ENCODE measurements around the gene JMY. TPM values are rescaled to one million over a fixed set of nuclear protein-coding genes. Genes with fewer than 3 reads are reported as not detected.

Gene JMY
- total and polyA plus RNA-seq, 2 donors (not counting 3 experiments of a cell fraction or from before 2014, with no cell fraction given) = 1.5 to 6.5 TPM

DNA sequence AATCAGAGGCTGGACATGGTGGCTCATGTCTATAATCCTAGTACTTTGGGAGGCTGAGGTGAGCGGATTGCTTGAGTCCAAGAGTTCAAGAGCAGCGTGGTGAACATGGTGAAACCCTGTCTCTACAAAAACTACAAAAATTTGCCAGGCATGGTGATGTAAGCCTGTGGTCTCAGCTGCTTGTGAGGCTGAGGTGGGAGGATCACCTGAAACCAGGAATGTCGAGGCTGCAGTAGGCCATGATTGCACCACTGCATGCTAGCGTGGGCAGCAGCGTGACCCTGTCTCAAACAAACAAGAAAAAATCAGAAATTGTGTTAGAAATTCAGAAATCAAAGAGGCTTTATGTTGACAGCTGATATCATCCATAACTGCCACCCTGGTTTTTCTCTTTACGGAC lies 21.4 kb downstream of the JMY start:
- H4K20me1 ChIP-seq (replicated peaks; ENCODE audit: control insufficient read depth, extremely low read depth, insufficient read depth, low read length) = no peaks in the 10 kb centered on the region
- H3K27me3 ChIP-seq (ENCODE audit: control insufficient read depth in 2 of 2, insufficient read depth in 2 of 2, low read length in 2 of 2) = no peaks in the 10 kb centered on the region
- no peaks in the 10 kb centered on the region for H3K9me3 ChIP-seq (replicated peaks; ENCODE audit: control insufficient read depth, insufficient read depth, low read length)
- H3K27ac ChIP-seq (ENCODE audit: insufficient read depth, low read depth, low read length) = no peak overlapping the region
- no peak for FAIRE-seq
- dilution Hi-C loops (cut with MboI; ENCODE audit: extremely low pct_ligation_motif_present, low sequenced_read_pairs) = no loop called here
- no peaks in the 10 kb centered on the region for H3K4me1 ChIP-seq (ENCODE audit: control insufficient read depth, extremely low read depth, insufficient read depth, low read length)
- TF ChIP-seq EZH2 (IDR thresholded peaks at IDR 0.05; ENCODE audit: borderline replicate concordance, low read depth, low read length, severe bottlenecking) = no peak
- TF ChIP-seq MYC (IDR thresholded peaks at IDR 0.05; ENCODE audit: low read depth, low read length) = no peak
- no peak overlapping the region for H3K4me3 ChIP-seq (replicated peaks in 1 of 3; ENCODE audit: insufficient read depth in 1 of 3, low read depth in 1 of 3, low read length in 3 of 3)
- CTCF ChIA-PET = interaction anchor here (1.2 to 1.7 kb wide), 4 partner anchors 11 to 232 kb away, joined by 3 to 10 read pairs (median 4); no protein-coding TSS in a partner anchor
- H3K9me1 ChIP-seq (replicated peaks; ENCODE audit: control insufficient read depth, extremely low read depth, insufficient read depth, low read length) = no peaks in the 10 kb centered on the region
- no peaks in the 10 kb centered on the region for H3K36me3 ChIP-seq (ENCODE audit: control insufficient read depth in 2 of 2, extremely low read depth in 1 of 2, insufficient read depth in 2 of 2, low read length in 2 of 2)
- no peak overlapping the region for H2AFZ ChIP-seq (ENCODE audit: low read depth, low read length)
- no peak overlapping the region for H3K4me2 ChIP-seq (ENCODE audit: insufficient read depth, low read length)
- no peak overlapping the region for H3K9ac ChIP-seq (replicated peaks; ENCODE audit: extremely low read depth, insufficient read depth, low read length)
- intact Hi-C loops (cut with micrococcal nuclease) = loop anchor here (5.0 kb wide), 2 partner anchors 235 to 600 kb away; no protein-coding TSS in a partner anchor
- H3K79me2 ChIP-seq (ENCODE audit: control insufficient read depth, insufficient read depth, low read length) = no peaks in the 10 kb centered on the region
- no TSS peak for BruUV-seq (replicated peaks)
- POLR2A ChIA-PET = no interaction called here
- no peak for DNase-seq (ENCODE audit: low read depth, low spot score)

DNA sequence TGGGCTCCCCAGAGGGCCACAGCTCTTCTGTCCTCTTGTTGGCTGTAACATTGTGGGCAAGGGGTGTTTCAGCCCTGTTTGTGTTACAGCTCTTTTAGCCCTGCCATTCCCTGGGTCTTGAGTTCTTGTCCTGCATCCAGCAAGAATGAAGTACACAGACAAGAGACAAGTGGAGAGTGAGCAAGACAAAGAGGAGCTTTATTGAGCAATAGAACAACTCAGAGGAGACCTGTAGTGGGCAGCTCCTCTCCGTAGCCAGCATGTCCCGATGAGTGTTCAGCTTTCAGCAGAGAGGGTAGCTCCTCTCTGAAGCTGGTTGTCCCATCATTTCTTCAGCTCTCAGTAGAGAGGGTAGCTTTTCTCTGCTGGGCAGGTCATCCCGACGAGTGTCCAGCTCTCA lies 22.9 kb downstream of the JMY start:
- no peaks in the 10 kb centered on the region for H3K36me3 ChIP-seq (ENCODE audit: control insufficient read depth in 2 of 2, extremely low read depth in 1 of 2, insufficient read depth in 2 of 2, low read length in 2 of 2)
- H3K4me1 ChIP-seq (ENCODE audit: control insufficient read depth, extremely low read depth, insufficient read depth, low read length) = no peaks in the 10 kb centered on the region
- H2AFZ ChIP-seq (ENCODE audit: low read depth, low read length) = no peak overlapping the region
- no peaks in the 10 kb centered on the region for H3K79me2 ChIP-seq (ENCODE audit: control insufficient read depth, insufficient read depth, low read length)
- TF ChIP-seq, protein P1, sequence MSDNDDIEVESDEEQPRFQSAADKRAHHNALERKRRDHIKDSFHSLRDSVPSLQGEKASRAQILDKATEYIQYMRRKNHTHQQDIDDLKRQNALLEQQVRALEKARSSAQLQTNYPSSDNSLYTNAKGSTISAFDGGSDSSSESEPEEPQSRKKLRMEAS (IDR thresholded peaks at IDR 0.05; ENCODE audit: insufficient read depth, insufficient read length) = no peak
- no peak for TF ChIP-seq FOS (IDR thresholded peaks at IDR 0.05; ENCODE audit: borderline replicate concordance, insufficient read depth, low read length)
- no peak for TF ChIP-seq JUN (IDR thresholded peaks at IDR 0.05; ENCODE audit: borderline replicate concordance, insufficient read depth, insufficient read length, low read depth)
- TF ChIP-seq POLR2A (IDR thresholded peaks at IDR 0.05; ENCODE audit: low read depth, low read length) = no peak
- no peak for TF ChIP-seq EZH2 (IDR thresholded peaks at IDR 0.05; ENCODE audit: borderline replicate concordance, low read depth, low read length, severe bottlenecking)
- no peak for TF ChIP-seq POLR2AphosphoS5 (IDR thresholded peaks at IDR 0.05; ENCODE audit: insufficient read depth, low read depth, low read length)
- TF ChIP-seq MYC (IDR thresholded peaks at IDR 0.05; ENCODE audit: low read depth, low read length) = no peak
- TF ChIP-seq, protein P2, sequence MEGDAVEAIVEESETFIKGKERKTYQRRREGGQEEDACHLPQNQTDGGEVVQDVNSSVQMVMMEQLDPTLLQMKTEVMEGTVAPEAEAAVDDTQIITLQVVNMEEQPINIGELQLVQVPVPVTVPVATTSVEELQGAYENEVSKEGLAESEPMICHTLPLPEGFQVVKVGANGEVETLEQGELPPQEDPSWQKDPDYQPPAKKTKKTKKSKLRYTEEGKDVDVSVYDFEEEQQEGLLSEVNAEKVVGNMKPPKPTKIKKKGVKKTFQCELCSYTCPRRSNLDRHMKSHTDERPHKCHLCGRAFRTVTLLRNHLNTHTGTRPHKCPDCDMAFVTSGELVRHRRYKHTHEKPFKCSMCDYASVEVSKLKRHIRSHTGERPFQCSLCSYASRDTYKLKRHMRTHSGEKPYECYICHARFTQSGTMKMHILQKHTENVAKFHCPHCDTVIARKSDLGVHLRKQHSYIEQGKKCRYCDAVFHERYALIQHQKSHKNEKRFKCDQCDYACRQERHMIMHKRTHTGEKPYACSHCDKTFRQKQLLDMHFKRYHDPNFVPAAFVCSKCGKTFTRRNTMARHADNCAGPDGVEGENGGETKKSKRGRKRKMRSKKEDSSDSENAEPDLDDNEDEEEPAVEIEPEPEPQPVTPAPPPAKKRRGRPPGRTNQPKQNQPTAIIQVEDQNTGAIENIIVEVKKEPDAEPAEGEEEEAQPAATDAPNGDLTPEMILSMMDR (IDR thresholded peaks at IDR 0.05; ENCODE audit: extremely low read depth in 1 of 2, insufficient read depth in 1 of 2, low read depth in 1 of 2, low read length in 2 of 2) = no peak
- no peak for TF ChIP-seq GATA2 (IDR thresholded peaks at IDR 0.05; ENCODE audit: insufficient read depth, insufficient read length, low read depth, low read length)
- H3K9me3 ChIP-seq (replicated peaks; ENCODE audit: control insufficient read depth, insufficient read depth, low read length) = no peaks in the 10 kb centered on the region
- no peak overlapping the region for H3K4me3 ChIP-seq (replicated peaks in 1 of 3; ENCODE audit: insufficient read depth in 1 of 3, low read depth in 1 of 3, low read length in 3 of 3)
- dilution Hi-C loops (cut with MboI; ENCODE audit: extremely low pct_ligation_motif_present, low sequenced_read_pairs) = no loop called here
- no peaks in the 10 kb centered on the region for H3K9me1 ChIP-seq (replicated peaks; ENCODE audit: control insufficient read depth, extremely low read depth, insufficient read depth, low read length)
- H4K20me1 ChIP-seq (replicated peaks; ENCODE audit: control insufficient read depth, extremely low read depth, insufficient read depth, low read length) = no peaks in the 10 kb centered on the region
- FAIRE-seq (no peak), DNase-seq (ENCODE audit: low read depth, low spot score) (no peak)
- POLR2A ChIA-PET = no interaction called here
- no peaks in the 10 kb centered on the region for H3K27me3 ChIP-seq (ENCODE audit: control insufficient read depth in 2 of 2, insufficient read depth in 2 of 2, low read length in 2 of 2)
- no TSS peak for BruUV-seq (replicated peaks)
- no peak overlapping the region for H3K4me2 ChIP-seq (ENCODE audit: insufficient read depth, low read length)
- intact Hi-C loops (cut with micrococcal nuclease) = loop anchor here (5.0 kb wide), 2 partner anchors 236 to 598 kb away; no protein-coding TSS in a partner anchor
- no peak overlapping the region for H3K9ac ChIP-seq (replicated peaks; ENCODE audit: extremely low read depth, insufficient read depth, low read length)
- CTCF ChIA-PET = interaction anchor here (0.7 to 1.3 kb wide), 4 partner anchors 9 to 824 kb away, joined by 3 to 5 read pairs (median 3); no protein-coding TSS in a partner anchor
- no peak overlapping the region for H3K27ac ChIP-seq (ENCODE audit: insufficient read depth, low read depth, low read length)
